ENCODE results near the gene VEGFA.

The VEGFA gene

GRCh38 chr6:43791745-43792422, 21.9 kb downstream of the VEGFA start:
- CTCF ChIA-PET: interaction anchor here (0.6 to 0.8 kb wide), 2 partner anchors 17 to 131 kb away, joined by 3 to 4 read pairs; no protein-coding TSS in a partner anchor
- no peak for DNase-seq (ENCODE audit: extremely low spot score)
- TF ChIP-seq TARDBP (IDR thresholded peaks at IDR 0.05): no peak
- no peak for TF ChIP-seq FOXM1 (IDR thresholded peaks at IDR 0.05; ENCODE audit: borderline replicate concordance)
- no peak for TF ChIP-seq FOXK2 (IDR thresholded peaks at IDR 0.05)
- TF ChIP-seq FOXA1 (IDR thresholded peaks at IDR 0.05): no peak
- TF ChIP-seq NFRKB (IDR thresholded peaks at IDR 0.05): no peak
- TF ChIP-seq ELF4 (IDR thresholded peaks at IDR 0.05): no peak
- no peak for TF ChIP-seq HDGF (IDR thresholded peaks at IDR 0.05; ENCODE audit: borderline replicate concordance)
- TF ChIP-seq ZNF384 (IDR thresholded peaks at IDR 0.05): no peak
- TF ChIP-seq BHLHE40 (IDR thresholded peaks at IDR 0.05; ENCODE audit: borderline replicate concordance): no peak
- TF ChIP-seq L3MBTL2 (conservative IDR thresholded peaks at IDR 0.05): no peak
- no peak for TF ChIP-seq LEF1 (IDR thresholded peaks at IDR 0.05; ENCODE audit: borderline replicate concordance)
- TF ChIP-seq SUZ12 (IDR thresholded peaks at IDR 0.05): no peak
- no peak for TF ChIP-seq SP1 (IDR thresholded peaks at IDR 0.05)
- TF ChIP-seq PKNOX1 (IDR thresholded peaks at IDR 0.05): no peak
- no peak for TF ChIP-seq CTBP1 (IDR thresholded peaks at IDR 0.05; ENCODE audit: borderline replicate concordance)
- no peak for TF ChIP-seq ARNT (IDR thresholded peaks at IDR 0.05)
- POLR2A ChIA-PET: interaction anchor here (0.8 kb wide), 1 partner anchor 595 kb away, joined by 3 read pairs; the partner anchor contains the start of gene CDC5L

GRCh38 chr6:43793154-43793874, 23.3 kb downstream of the VEGFA start:
- ChIA-PET POLR2A (no interaction called here), CTCF (interaction anchor here (1.1 kb wide), 1 partner anchor 24 kb away, joined by 3 read pairs; the partner anchor contains the start of gene VEGFA)
- DNase-seq (ENCODE audit: extremely low spot score): no peak

GRCh38 chr6:43793875-43794242, 23.8 kb downstream of the VEGFA start:
- TF ChIP-seq SUZ12 (IDR thresholded peaks at IDR 0.05) (no peak), BHLHE40 (IDR thresholded peaks at IDR 0.05; ENCODE audit: borderline replicate concordance) (no peak), L3MBTL2 (conservative IDR thresholded peaks at IDR 0.05) (no peak), NFRKB (IDR thresholded peaks at IDR 0.05) (no peak), TARDBP (IDR thresholded peaks at IDR 0.05) (no peak), FOXK2 (IDR thresholded peaks at IDR 0.05) (no peak), CTBP1 (IDR thresholded peaks at IDR 0.05; ENCODE audit: borderline replicate concordance) (no peak), FOXA1 (IDR thresholded peaks at IDR 0.05) (no peak), HDGF (IDR thresholded peaks at IDR 0.05; ENCODE audit: borderline replicate concordance) (no peak), FOXM1 (IDR thresholded peaks at IDR 0.05; ENCODE audit: borderline replicate concordance) (no peak), SP1 (IDR thresholded peaks at IDR 0.05) (no peak), ARNT (IDR thresholded peaks at IDR 0.05) (no peak), PKNOX1 (IDR thresholded peaks at IDR 0.05) (no peak), ZNF384 (IDR thresholded peaks at IDR 0.05) (no peak), LEF1 (IDR thresholded peaks at IDR 0.05; ENCODE audit: borderline replicate concordance) (no peak), ELF4 (IDR thresholded peaks at IDR 0.05) (no peak)
- ChIA-PET POLR2A (no interaction called here), CTCF (interaction anchor here (1.1 kb wide), 1 partner anchor 24 kb away, joined by 3 read pairs; the partner anchor contains the start of gene VEGFA)
- DNase-seq (ENCODE audit: extremely low spot score): no peak

More at GRCh38 chr6:43793154-43793874, 23.3 kb downstream of the VEGFA start:
- TF ChIP-seq NFRKB (IDR thresholded peaks at IDR 0.05) (no peak), CTBP1 (IDR thresholded peaks at IDR 0.05; ENCODE audit: borderline replicate concordance) (no peak), FOXM1 (IDR thresholded peaks at IDR 0.05; ENCODE audit: borderline replicate concordance) (no peak), LEF1 (IDR thresholded peaks at IDR 0.05; ENCODE audit: borderline replicate concordance) (no peak), ELF4 (IDR thresholded peaks at IDR 0.05) (no peak), FOXK2 (IDR thresholded peaks at IDR 0.05) (no peak), SUZ12 (IDR thresholded peaks at IDR 0.05) (no peak), L3MBTL2 (conservative IDR thresholded peaks at IDR 0.05) (no peak), SP1 (IDR thresholded peaks at IDR 0.05) (no peak), TARDBP (IDR thresholded peaks at IDR 0.05) (no peak), FOXA1 (IDR thresholded peaks at IDR 0.05) (no peak), ARNT (IDR thresholded peaks at IDR 0.05) (no peak)

DNA sequence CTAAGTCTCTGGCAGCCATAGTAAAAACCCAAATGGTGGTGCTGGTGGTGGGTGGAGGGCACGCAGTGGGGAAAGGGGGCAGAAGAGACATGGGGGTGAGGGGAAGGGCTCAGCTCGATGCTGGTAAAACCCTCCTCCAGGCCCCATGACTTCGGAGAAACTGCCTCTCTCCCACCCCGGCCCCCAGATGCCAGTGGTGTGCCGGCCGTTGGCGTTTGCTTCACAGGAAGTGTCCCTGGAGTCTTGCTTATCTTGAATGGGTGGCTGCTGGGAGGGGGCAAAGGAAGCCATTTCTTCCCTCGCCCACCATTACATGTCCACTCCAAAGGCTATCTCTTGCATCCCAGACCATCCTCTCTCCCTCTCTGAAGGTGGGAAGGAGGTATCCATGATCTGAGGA, 25.4 kb downstream of the VEGFA start:
- ChIA-PET CTCF (interaction anchor here (1.1 kb wide), 1 partner anchor 156 kb away, joined by 3 read pairs; no protein-coding TSS in a partner anchor), POLR2A (interaction anchor here (0.9 kb wide), 1 partner anchor 10 kb away, joined by 3 read pairs; no protein-coding TSS in a partner anchor)
- DNase-seq (ENCODE audit: extremely low spot score): no peak
- TF ChIP-seq ARNT (IDR thresholded peaks at IDR 0.05) (no peak), SP1 (IDR thresholded peaks at IDR 0.05) (no peak), LEF1 (IDR thresholded peaks at IDR 0.05; ENCODE audit: borderline replicate concordance) (no peak)

- DNase-seq (ENCODE audit: extremely low spot score): no peak
- ChIA-PET CTCF (interaction anchor here (0.7 to 1.1 kb wide), 2 partner anchors 111 to 155 kb away, joined by 3 read pairs; no protein-coding TSS in a partner anchor), POLR2A (interaction anchor here (0.9 to 1.1 kb wide), 2 partner anchors 9 to 23 kb away, joined by 4 read pairs; no protein-coding TSS in a partner anchor)
- TF ChIP-seq BHLHE40 (IDR thresholded peaks at IDR 0.05; ENCODE audit: borderline replicate concordance): no peak
- no peak for TF ChIP-seq ELF4 (IDR thresholded peaks at IDR 0.05)
- TF ChIP-seq TARDBP (IDR thresholded peaks at IDR 0.05): no peak
- TF ChIP-seq LEF1 (IDR thresholded peaks at IDR 0.05; ENCODE audit: borderline replicate concordance): no peak
- TF ChIP-seq NFRKB (IDR thresholded peaks at IDR 0.05): no peak
- no peak for TF ChIP-seq ZNF384 (IDR thresholded peaks at IDR 0.05)
- TF ChIP-seq FOXM1 (IDR thresholded peaks at IDR 0.05; ENCODE audit: borderline replicate concordance): no peak
Measured at GRCh38 chr6:43796168-43796567, 26.2 kb downstream of the VEGFA start.

Data from HEK293T (cell line).